Osteocyte (in vitro differentiated cells): Measurements from ENCODE around the gene RBM12. TPM values are rescaled to one million over a fixed set of nuclear protein-coding genes. Genes with fewer than 3 reads are reported as not detected.
"Not testable (repeated sequence)": the region's sequence is repeated elsewhere in the genome, so short reads cannot be mapped to it uniquely, and the experiment has no call there.

Source experiments
- DNase-seq: peaks from one replicate; pipeline ENCODE4 v3.0.0; 2021; ENCODE audit warnings: mixed read lengths; ENCODE audit not compliant: unreplicated experiment; ENCODE audit errors: extremely low spot score
- H3K27ac Mint-ChIP-seq: one replicate; pipeline ENCODE4 v1.8.0; 2021; ENCODE audit warnings: mild to moderate bottlenecking, mixed read lengths; ENCODE audit not compliant: unreplicated experiment
- H3K27me3 Mint-ChIP-seq: one replicate; pipeline ENCODE4 v1.8.0; 2021; ENCODE audit warnings: mixed read lengths; ENCODE audit not compliant: unreplicated experiment
- H3K36me3 Mint-ChIP-seq: one replicate; pipeline ENCODE4 v1.8.0; 2021; ENCODE audit warnings: mixed read lengths; ENCODE audit not compliant: unreplicated experiment
- H3K4me1 Mint-ChIP-seq: one replicate; pipeline ENCODE4 v1.8.0; 2021; ENCODE audit warnings: mixed read lengths; ENCODE audit not compliant: unreplicated experiment
- H3K4me3 Mint-ChIP-seq: one replicate; pipeline ENCODE4 v1.8.0; 2021; ENCODE audit warnings: mild to moderate bottlenecking, moderate library complexity, mixed read lengths; ENCODE audit not compliant: unreplicated experiment
- H3K9me3 Mint-ChIP-seq: one replicate; pipeline ENCODE4 v1.8.0; 2021; ENCODE audit warnings: mixed read lengths; ENCODE audit not compliant: unreplicated experiment
- total RNA-seq: library from RNA; stranded (reverse); gene quantifications from 2 replicates; pipeline ENCODE4 v1.2.1, GENCODE V29; 2021
- TF ChIP-seq, protein P1 (sequence below): fragments of 200-600 bp; sonication (generic); IDR thresholded peaks from 2 replicates; pipeline ENCODE4 v1.5.0; 2021; ENCODE audit warnings: antibody characterized with exemption, mild to moderate bottlenecking, moderate library complexity

Gene RBM12
- total RNA-seq, 1 donor from 2014 or later: 97.3 TPM

- TF ChIP-seq, protein P1, sequence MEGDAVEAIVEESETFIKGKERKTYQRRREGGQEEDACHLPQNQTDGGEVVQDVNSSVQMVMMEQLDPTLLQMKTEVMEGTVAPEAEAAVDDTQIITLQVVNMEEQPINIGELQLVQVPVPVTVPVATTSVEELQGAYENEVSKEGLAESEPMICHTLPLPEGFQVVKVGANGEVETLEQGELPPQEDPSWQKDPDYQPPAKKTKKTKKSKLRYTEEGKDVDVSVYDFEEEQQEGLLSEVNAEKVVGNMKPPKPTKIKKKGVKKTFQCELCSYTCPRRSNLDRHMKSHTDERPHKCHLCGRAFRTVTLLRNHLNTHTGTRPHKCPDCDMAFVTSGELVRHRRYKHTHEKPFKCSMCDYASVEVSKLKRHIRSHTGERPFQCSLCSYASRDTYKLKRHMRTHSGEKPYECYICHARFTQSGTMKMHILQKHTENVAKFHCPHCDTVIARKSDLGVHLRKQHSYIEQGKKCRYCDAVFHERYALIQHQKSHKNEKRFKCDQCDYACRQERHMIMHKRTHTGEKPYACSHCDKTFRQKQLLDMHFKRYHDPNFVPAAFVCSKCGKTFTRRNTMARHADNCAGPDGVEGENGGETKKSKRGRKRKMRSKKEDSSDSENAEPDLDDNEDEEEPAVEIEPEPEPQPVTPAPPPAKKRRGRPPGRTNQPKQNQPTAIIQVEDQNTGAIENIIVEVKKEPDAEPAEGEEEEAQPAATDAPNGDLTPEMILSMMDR: no peak
- no peak overlapping the region for H3K27ac Mint-ChIP-seq
- no peaks in the 10 kb centered on the region for H3K27me3 Mint-ChIP-seq
- peaks cover 7% of the 10 kb centered on the region for H3K4me1 Mint-ChIP-seq
- H3K36me3 Mint-ChIP-seq: peaks cover 54% of the 10 kb centered on the region
- no peak overlapping the region for H3K4me3 Mint-ChIP-seq
- H3K9me3 Mint-ChIP-seq: no peaks in the 10 kb centered on the region
- DNase-seq: no peak
Measured at GRCh38 chr20:35710884-35711587, 46.3 kb upstream of the RBM12 start.

DNA sequence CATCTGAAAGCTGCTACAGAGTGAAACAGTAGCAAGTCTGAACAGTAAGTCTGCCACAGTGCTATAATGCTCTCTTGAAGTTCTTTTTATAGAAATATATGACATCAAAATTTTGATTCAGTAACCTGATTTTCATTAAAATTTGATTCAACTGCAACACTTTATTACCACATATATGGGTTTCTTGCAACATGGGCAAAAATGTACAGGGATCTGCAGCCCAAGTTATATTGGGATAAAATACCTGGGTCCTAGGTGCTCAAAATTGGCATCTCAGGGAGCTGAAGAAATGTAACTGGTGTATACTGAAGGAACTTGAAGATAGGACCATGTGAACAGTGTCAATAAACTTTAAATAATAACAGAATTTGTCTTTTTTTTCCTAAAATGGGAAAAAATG is 45.3 kb upstream of the RBM12 start:
- H3K4me3 Mint-ChIP-seq: no peak overlapping the region
- DNase-seq: no peak
- TF ChIP-seq, protein P1: no peak
- no peak overlapping the region for H3K27ac Mint-ChIP-seq
- no peaks in the 10 kb centered on the region for H3K27me3 Mint-ChIP-seq
- H3K36me3 Mint-ChIP-seq: peaks cover 52% of the 10 kb centered on the region
- H3K9me3 Mint-ChIP-seq: no peaks in the 10 kb centered on the region
- peaks cover 7% of the 10 kb centered on the region for H3K4me1 Mint-ChIP-seq

- peaks cover 55% of the 10 kb centered on the region for H3K36me3 Mint-ChIP-seq
- no peaks in the 10 kb centered on the region for H3K27me3 Mint-ChIP-seq
- DNase-seq: no peak
- TF ChIP-seq, protein P1: no peak
- H3K4me1 Mint-ChIP-seq: peaks cover 7% of the 10 kb centered on the region
- H3K27ac Mint-ChIP-seq: no peak overlapping the region
- no peak overlapping the region for H3K4me3 Mint-ChIP-seq
- H3K9me3 Mint-ChIP-seq: no peaks in the 10 kb centered on the region
Measured at GRCh38 chr20:35709259-35709658, 44.6 kb upstream of the RBM12 start.

DNA sequence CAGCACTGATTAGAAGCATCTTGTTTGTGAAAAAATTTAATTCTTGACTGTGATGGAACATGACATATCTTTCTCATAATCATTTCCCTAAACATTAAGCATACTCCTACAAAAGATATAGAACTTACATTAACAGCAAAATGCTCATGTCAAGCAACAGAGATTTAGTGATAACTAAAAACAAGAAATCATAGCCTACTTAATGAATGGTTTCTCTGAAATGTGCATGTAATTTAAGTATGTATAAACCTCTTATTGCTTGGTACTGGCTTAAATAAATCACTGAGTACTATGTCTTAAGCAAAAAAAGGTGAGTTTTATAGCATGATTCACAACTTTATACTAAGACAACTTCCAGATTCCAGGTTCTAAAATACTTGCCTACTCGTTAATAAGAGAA is 43.8 kb upstream of the RBM12 start:
- TF ChIP-seq, protein P1: no peak
- peaks cover 7% of the 10 kb centered on the region for H3K4me1 Mint-ChIP-seq
- H3K36me3 Mint-ChIP-seq: peaks cover 59% of the 10 kb centered on the region

DNA sequence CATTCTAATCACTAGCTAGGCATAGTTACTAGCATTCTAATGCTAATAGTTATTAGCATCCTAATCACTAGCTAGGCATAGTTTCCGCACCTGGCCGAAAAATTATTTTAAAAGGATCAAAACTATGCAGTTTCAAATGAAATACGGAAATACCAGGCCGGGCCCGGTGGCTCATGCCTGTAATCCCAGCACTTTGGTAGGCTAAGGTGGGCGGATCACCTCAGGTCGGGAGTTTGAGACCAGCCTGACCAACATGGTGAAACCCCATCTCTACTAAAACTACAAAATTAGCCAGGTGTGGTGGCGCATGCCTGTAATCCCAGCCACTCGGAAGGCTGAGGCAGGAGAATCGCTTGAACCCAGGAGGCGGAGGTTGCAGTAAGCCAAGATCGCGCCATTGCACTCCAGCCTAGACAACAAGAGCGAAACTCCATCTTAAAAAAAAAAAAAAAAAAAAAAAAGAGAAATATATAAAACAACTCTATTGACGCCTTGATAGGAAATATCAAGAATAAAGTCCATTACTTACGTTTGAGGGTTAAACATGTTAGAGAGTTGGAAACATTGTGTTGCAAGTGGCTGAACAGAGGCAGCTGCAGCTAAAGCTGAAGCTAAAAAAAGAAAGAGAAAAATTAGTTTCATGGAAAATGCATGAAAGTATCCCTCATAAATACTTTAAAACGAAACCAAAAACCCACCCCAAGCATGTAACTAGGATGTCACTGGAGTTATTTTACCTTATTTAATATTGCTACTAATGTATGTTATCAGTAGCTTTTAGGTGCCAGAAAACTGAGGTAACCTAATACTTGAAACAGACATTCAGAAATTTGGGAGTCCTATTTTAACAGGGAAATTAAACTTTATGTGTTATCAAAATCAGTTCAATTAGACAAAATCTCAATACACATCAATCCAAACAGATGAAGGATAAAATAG is 42.2 kb upstream of the RBM12 start:
- H3K27ac Mint-ChIP-seq, H3K9me3 Mint-ChIP-seq, H3K4me1 Mint-ChIP-seq, H3K27me3 Mint-ChIP-seq, H3K4me3 Mint-ChIP-seq: not testable (repeated sequence)
- peaks cover 61% of the 10 kb centered on the region for H3K36me3 Mint-ChIP-seq
- peak; percentile 21 for DNase-seq

More for the DNA sequence above, 43.8 kb upstream of the RBM12 start:
- Mint-ChIP-seq H3K27me3 (no peaks in the 10 kb centered on the region), H3K27ac (no peak overlapping the region), H3K4me3 (no peak overlapping the region), H3K9me3 (no peaks in the 10 kb centered on the region)
- DNase-seq: no peak

DNA sequence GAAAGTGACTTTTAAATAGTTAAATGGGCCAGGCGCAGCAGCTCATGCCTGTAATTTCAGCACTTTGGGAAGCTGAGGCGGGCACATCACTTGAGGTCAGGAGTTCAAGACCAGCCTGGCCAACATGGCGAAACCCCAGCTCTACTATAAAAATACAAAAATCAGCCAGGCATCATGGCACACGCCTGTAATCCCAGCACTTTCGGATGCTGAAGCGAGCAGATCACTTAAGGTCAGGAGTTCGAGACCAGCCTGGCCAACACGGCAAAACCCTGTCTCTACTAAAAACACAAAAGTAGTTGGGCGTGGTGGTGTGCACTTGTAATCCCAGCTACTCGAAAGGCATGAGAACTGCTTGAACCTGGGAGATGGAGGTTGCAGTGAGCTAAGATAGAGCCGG is 41.2 kb upstream of the RBM12 start:
- peaks cover 57% of the 10 kb centered on the region for H3K36me3 Mint-ChIP-seq
- not testable (repeated sequence) for H3K9me3 Mint-ChIP-seq, H3K4me3 Mint-ChIP-seq, H3K27me3 Mint-ChIP-seq
- peak; percentile 13 for DNase-seq
- H3K4me1 Mint-ChIP-seq: peaks cover 12% of the 10 kb centered on the region
- peak overlapping the region; percentile 18 for H3K27ac Mint-ChIP-seq
